ENCODE results near the gene LINGO1.

The LINGO1 gene

DNA sequence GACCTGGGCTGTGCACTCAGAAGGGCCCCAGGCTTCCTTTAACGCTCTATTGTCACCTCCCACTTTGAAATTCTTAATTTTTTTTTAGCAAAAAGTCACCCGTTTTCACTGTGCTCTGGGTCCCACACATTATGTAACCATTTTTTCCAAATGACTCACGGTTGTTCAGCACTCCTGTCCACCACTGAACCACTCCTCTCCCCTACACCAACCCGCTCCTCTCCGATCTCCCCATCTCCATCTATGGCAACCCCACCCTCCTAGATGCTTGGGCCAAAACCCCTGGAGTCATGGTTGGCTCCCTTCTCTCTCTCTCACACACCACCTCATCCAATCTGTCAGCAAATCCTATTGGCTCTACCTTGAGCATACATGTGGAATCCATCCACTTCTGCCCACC, 41.2 kb upstream of the LINGO1 start:
- no peak for DNase-seq
- Histone ChIP-seq H3K27me3 (no peaks in the 10 kb centered on the region), H3K4me1 (peaks cover 8% of the 10 kb centered on the region), H3K4me3 (ENCODE audit: low read depth, low read length) (no peak overlapping the region), H3K9me3 (no peaks in the 10 kb centered on the region), H3K36me3 (no peaks in the 10 kb centered on the region)
- TF ChIP-seq, protein P1, sequence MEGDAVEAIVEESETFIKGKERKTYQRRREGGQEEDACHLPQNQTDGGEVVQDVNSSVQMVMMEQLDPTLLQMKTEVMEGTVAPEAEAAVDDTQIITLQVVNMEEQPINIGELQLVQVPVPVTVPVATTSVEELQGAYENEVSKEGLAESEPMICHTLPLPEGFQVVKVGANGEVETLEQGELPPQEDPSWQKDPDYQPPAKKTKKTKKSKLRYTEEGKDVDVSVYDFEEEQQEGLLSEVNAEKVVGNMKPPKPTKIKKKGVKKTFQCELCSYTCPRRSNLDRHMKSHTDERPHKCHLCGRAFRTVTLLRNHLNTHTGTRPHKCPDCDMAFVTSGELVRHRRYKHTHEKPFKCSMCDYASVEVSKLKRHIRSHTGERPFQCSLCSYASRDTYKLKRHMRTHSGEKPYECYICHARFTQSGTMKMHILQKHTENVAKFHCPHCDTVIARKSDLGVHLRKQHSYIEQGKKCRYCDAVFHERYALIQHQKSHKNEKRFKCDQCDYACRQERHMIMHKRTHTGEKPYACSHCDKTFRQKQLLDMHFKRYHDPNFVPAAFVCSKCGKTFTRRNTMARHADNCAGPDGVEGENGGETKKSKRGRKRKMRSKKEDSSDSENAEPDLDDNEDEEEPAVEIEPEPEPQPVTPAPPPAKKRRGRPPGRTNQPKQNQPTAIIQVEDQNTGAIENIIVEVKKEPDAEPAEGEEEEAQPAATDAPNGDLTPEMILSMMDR (IDR thresholded peaks at IDR 0.05; ENCODE audit: low read depth, low read length), result no peak

DNA sequence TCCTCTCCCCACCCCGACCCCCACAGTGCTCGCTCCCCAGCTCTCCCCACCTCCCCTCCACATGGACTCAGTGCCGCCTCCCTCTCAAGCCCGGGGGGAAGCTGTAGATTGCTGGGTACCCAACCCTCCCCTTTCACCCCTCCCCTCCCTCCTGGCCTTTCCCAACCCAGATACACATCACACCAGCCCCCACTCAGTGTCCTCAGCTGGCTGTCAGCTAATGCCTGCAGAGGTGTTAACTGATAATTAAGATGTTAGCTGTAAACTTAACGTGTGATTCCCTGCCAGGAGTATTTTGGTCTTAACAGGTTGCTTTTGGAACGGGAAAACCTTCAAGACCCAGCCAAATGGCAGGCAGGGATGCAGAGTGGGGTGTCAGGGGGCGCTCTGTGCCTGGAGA, 39.4 kb upstream of the LINGO1 start:
- Histone ChIP-seq H3K27me3 (no peaks in the 10 kb centered on the region), H3K36me3 (no peaks in the 10 kb centered on the region), H3K4me1 (peaks cover 8% of the 10 kb centered on the region), H3K4me3 (ENCODE audit: low read depth, low read length) (no peak overlapping the region), H3K9me3 (no peaks in the 10 kb centered on the region)
- no peak for DNase-seq
- TF ChIP-seq, protein P1 (IDR thresholded peaks at IDR 0.05; ENCODE audit: low read depth, low read length), result no peak

DNA sequence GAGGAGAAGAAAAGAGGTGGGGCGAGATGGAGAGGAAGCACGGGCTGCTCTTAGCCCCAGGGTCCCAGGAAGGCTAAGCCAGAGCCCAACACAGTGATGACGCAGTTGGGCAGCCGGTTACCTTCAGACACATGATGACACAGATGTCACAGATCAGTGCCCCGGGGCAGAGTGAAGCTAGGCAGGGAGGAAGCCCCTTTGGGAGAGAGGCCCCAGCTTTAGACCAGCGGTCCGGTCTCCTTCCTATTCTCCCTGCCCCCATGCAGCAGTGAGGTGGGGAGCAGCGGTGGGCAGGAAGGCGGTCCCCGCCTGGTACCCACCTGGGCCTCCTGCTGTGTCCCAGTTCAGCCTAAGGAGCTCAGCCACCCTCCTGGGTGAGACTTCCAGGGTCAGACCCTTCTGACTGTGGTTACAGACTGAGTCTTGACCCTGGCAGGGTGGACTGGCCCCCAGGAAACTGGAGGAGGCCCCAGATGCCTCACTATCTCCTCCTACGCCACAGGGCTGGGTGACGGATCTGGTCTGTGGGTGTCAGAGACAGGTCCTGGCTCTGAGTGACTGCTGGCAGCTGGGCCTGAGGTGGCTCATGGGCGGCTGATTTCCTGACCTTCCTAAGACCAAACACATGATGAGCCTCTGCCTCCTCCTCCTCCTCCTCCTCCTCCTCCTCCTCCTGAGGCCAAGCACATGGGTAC, 38.8 kb upstream of the LINGO1 start:
- Histone ChIP-seq H3K36me3 (no peaks in the 10 kb centered on the region), H3K4me1 (peaks cover 8% of the 10 kb centered on the region), H3K9me3 (no peaks in the 10 kb centered on the region), H3K4me3 (ENCODE audit: low read depth, low read length) (no peak overlapping the region), H3K27me3 (no peaks in the 10 kb centered on the region)
- peak; percentile 62 for DNase-seq
- TF ChIP-seq, protein P1 (IDR thresholded peaks at IDR 0.05; ENCODE audit: low read depth, low read length), result no peak

DNA sequence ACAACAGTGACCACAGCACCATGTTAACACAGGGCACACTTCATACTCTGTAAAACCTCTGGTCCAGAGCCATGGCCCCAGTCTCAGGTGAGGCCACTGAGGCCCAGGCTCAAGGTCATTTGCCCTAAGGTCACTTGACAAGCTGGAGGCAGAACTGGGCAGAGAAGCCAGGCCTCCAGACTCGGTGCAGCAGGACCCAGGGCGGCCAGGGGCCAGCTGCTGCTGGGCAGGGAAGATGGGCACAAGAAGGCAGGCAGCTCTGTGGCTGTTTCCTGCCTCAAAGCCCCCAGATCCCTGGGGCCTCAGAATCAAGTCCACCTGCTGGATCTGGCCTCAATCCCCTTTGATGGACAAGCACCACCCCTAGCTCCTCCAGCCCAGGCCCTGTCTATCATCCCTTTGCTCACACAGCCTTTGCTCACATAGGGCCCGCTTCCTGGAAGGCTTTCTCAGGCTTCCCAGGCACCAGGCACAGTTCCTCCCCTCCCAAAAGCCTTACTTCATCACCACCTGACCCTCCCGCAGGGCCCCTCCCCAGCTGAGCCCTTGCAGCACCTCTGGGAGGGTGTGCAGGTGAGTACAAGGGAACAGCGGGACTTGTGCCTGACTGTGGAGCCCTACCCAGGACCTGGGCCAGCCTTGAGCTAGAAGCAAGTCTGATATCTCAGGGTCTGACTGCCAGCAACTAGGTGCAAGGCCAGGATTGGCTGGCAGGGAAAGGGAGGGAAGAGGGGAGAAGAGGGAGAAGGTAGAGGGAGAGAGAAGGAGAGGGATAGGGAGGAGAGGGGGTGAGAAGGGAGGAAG, 38.0 kb upstream of the LINGO1 start:
- H3K27me3 ChIP-seq, result no peaks in the 10 kb centered on the region
- H3K9me3 ChIP-seq, result no peaks in the 10 kb centered on the region
- TF ChIP-seq, protein P1 (IDR thresholded peaks at IDR 0.05; ENCODE audit: low read depth, low read length), result no peak
- H3K4me1 ChIP-seq, result peaks cover 8% of the 10 kb centered on the region
- no peak overlapping the region for H3K4me3 ChIP-seq (ENCODE audit: low read depth, low read length)
- no peaks in the 10 kb centered on the region for H3K36me3 ChIP-seq
- DNase-seq, result no peak

DNA sequence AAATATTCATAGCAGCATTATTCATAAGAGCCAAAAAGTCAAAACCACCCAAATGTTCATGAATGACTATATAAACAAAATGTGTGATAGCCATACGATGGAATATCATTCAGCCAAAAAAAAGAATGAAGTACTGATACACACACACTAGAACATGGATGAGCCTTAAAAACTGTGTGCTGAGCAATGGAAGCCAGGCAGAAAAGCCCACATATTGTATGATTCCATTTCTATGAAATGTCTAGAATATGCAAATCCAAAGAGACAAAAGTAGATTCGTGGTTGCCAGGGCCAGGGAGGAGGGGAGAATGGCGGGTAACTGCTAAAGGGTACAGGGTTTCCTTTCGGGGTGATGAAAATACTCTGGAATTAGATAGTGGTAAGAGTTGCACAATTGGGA, 37.2 kb upstream of the LINGO1 start:
- H3K4me3 ChIP-seq (ENCODE audit: low read depth, low read length), result no peak overlapping the region
- DNase-seq, result no peak
- H3K9me3 ChIP-seq, result no peaks in the 10 kb centered on the region
- H3K36me3 ChIP-seq, result no peaks in the 10 kb centered on the region
- H3K4me1 ChIP-seq, result peaks cover 8% of the 10 kb centered on the region
- no peaks in the 10 kb centered on the region for H3K27me3 ChIP-seq
- TF ChIP-seq, protein P1 (IDR thresholded peaks at IDR 0.05; ENCODE audit: low read depth, low read length), result no peak

Measured in BE2C (cell line).